DOHH2 (cell line): ENCODE results near the gene LPIN1.
"Not testable (repeated sequence)": the region's sequence is repeated elsewhere in the genome, so short reads cannot be mapped to it uniquely, and the experiment has no call there.

Experiments used
- H3F3A ChIP-seq: fragments of 200-600 bp; sonication (generic), shearing (Covaris generic); 2 replicates; pipeline ENCODE4 v1.6.0; 2016; ENCODE audit warnings: antibody characterized with exemption, mild to moderate bottlenecking; ENCODE audit not compliant: control insufficient read depth, insufficient read depth
- H3K27ac ChIP-seq: fragments of 200-600 bp; sonication (generic); 2 replicates; pipeline ENCODE4 v1.5.1; 2014; ENCODE audit warnings: low read depth, mild to moderate bottlenecking, low read length, moderate library complexity
- H3K27me3 ChIP-seq: fragments of 200-600 bp; sonication (generic); 2 replicates; pipeline ENCODE4 v1.6.1; 2014; ENCODE audit warnings: mild to moderate bottlenecking, low read length, mixed read lengths; ENCODE audit not compliant: control insufficient read depth
- H3K36me3 ChIP-seq: fragments of 200-600 bp; sonication (generic); 2 replicates; pipeline ENCODE4 v1.6.1; 2014; ENCODE audit warnings: mild to moderate bottlenecking, low read length, moderate library complexity, mixed read lengths; ENCODE audit not compliant: control insufficient read depth
- H3K4me1 ChIP-seq: fragments of 200-600 bp; sonication (generic); 2 replicates; pipeline ENCODE4 v1.6.1; 2014; ENCODE audit warnings: mild to moderate bottlenecking, low read length, mixed read lengths; ENCODE audit not compliant: control insufficient read depth
- H3K4me2 ChIP-seq: fragments of 200-600 bp; sonication (generic); 2 replicates; pipeline ENCODE4 v1.6.0; 2014; ENCODE audit warnings: mild to moderate bottlenecking, low read length, moderate library complexity
- H3K4me3 ChIP-seq: fragments of 200-600 bp; sonication (generic); 2 replicates; pipeline ENCODE4 v1.5.1; 2014; ENCODE audit warnings: mild to moderate bottlenecking, low read length, mixed read lengths
- H3K79me2 ChIP-seq: fragments of 200-600 bp; sonication (generic); 2 replicates; pipeline ENCODE4 v1.6.1; 2014; ENCODE audit warnings: mild to moderate bottlenecking, low read length, mixed read lengths; ENCODE audit not compliant: control insufficient read depth
- H3K9me2 ChIP-seq: fragments of 200-600 bp; sonication (generic); replicated peaks from 2 replicates; pipeline ENCODE4 v1.6.1; 2014; ENCODE audit warnings: mild to moderate bottlenecking, low read length, mixed read lengths; ENCODE audit not compliant: control insufficient read depth
- H3K9me3 ChIP-seq: fragments of 200-600 bp; sonication (generic); 2 replicates; pipeline ENCODE4 v1.6.1; 2014; ENCODE audit warnings: antibody characterized with exemption, low read length, mixed read lengths; ENCODE audit not compliant: control insufficient read depth, insufficient read depth
- H4K20me1 ChIP-seq: fragments of 200-600 bp; sonication (generic); 2 replicates; pipeline ENCODE4 v1.6.0; 2014; ENCODE audit warnings: low read depth, mild to moderate bottlenecking, antibody characterized with exemption, low read length, moderate library complexity; ENCODE audit not compliant: control insufficient read depth, insufficient read depth
- CTCF ChIP-seq: fragments of 200-600 bp; sonication (generic); IDR thresholded peaks from one replicate; pipeline ENCODE4 v1.5.1; 2014; ENCODE audit warnings: antibody characterized with exemption, mild to moderate bottlenecking, low read depth, low read length; ENCODE audit not compliant: poor library complexity, severe bottlenecking
- EZH2phosphoT487 ChIP-seq: fragments of 200-600 bp; sonication (generic); IDR thresholded peaks from 2 replicates; pipeline ENCODE4 v1.6.1; 2017; ENCODE audit warnings: borderline replicate concordance, mild to moderate bottlenecking, antibody characterized with exemption, low read length, moderate library complexity, mixed read lengths

LPIN1 gene

DNA sequence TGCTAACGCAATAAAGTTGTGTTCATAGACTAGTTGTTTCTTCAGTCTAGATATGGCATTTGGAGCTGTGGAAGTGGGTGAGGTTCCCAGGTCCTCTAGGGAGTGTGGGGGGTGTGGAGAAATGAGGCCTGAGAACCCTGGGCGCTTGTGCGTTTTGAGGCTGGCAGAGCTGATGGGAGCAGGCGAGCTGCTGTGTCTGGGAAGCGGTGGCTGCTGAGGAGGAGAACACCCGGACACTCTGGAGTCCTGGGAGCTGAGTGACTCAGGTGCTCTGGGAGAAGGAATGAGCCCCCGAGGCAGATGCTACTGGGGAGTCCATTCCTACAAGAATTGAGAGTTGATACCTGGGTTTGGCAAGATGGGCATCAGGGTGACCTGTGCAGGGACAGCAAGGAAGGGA, 67.5 kb downstream of the LPIN1 start:
- Histone ChIP-seq H3K4me2 (no peak overlapping the region), H3K9me2 (no peaks in the 10 kb centered on the region), H3K36me3 (peaks cover 17% of the 10 kb centered on the region), H3K9me3 (no peaks in the 10 kb centered on the region), H3K4me1 (no peaks in the 10 kb centered on the region), H3K4me3 (no peak overlapping the region), H3K79me2 (no peaks in the 10 kb centered on the region), H4K20me1 (no peaks in the 10 kb centered on the region), H3F3A (0 out of 2 replicates have a peak, but pooled peaks cover 2% of the 10 kb centered on the region), H3K27ac (no peak overlapping the region), H3K27me3 (no peaks in the 10 kb centered on the region)
- TF ChIP-seq EZH2phosphoT487 = no peak
- no peak for TF ChIP-seq CTCF

- Histone ChIP-seq H3K27me3 (no peaks in the 10 kb centered on the region), H3K9me3 (no peaks in the 10 kb centered on the region), H3F3A (0 out of 2 replicates have a peak, but pooled peaks cover 2% of the 10 kb centered on the region), H3K79me2 (no peaks in the 10 kb centered on the region), H3K9me2 (no peaks in the 10 kb centered on the region), H3K27ac (no peak overlapping the region), H3K4me3 (no peak overlapping the region), H3K4me2 (no peak overlapping the region), H3K4me1 (no peaks in the 10 kb centered on the region), H4K20me1 (no peaks in the 10 kb centered on the region), H3K36me3 (peaks cover 27% of the 10 kb centered on the region)
- TF ChIP-seq EZH2phosphoT487 (no peak), CTCF (no peak)
Measured at GRCh38 chr2:11814979-11815510, 68.6 kb downstream of the LPIN1 start.

DNA sequence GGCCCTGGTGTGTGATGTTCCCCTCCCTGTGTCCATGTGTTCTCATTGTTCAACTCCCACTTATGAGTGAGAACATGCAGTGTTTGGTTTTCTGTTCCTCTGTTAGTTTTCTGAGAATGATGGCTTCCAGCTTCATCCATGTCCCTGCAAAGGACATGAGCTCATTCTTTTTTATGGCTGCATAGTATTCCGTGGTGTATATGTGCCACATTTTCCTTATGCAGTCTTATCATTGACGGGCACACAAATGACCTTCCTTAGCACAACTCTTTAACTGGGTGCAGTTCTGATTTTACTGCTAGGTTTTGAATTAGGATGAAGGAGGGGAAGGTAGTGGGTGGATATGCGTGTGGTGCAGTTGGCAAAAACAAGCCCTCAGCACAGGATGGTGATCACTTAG, 70.5 kb downstream of the LPIN1 start:
- not testable (repeated sequence) for H4K20me1 ChIP-seq, H3F3A ChIP-seq, H3K27ac ChIP-seq, H3K4me3 ChIP-seq, H3K27me3 ChIP-seq, H3K9me3 ChIP-seq, H3K79me2 ChIP-seq, H3K4me1 ChIP-seq, H3K9me2 ChIP-seq, H3K4me2 ChIP-seq
- peaks cover 34% of the 10 kb centered on the region for H3K36me3 ChIP-seq

DNA sequence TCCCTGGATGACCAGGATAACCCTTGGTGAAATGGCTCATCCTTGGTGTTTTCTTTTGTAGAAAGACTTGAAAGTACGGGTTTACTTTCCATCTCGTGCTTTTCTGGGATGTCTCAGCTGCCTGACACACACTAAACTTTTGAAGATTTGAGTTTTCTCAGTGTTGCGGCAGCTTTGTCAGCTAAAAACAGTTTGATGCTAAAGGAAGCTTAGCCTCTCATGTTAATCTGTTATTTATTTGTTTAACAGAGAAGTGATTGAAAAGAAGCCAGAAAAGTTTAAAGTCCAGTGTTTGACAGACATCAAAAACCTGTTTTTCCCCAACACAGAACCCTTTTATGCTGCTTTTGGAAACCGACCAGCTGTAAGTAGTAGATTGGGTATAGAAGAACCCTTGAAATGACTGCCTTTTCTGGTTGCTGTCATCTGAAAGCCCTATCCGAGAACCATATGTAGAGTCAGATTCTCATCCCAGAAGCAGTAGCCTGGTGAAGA, 72.8 kb downstream of the LPIN1 start:
- no peaks in the 10 kb centered on the region for H4K20me1 ChIP-seq
- H3K9me3 ChIP-seq = no peaks in the 10 kb centered on the region
- H3K4me2 ChIP-seq = no peak overlapping the region
- TF ChIP-seq CTCF (no peak), EZH2phosphoT487 (no peak)
- no peaks in the 10 kb centered on the region for H3K27me3 ChIP-seq
- H3K4me1 ChIP-seq = no peaks in the 10 kb centered on the region
- H3K4me3 ChIP-seq = no peak overlapping the region
- 0 out of 2 replicates have a peak, but pooled peaks cover 2% of the 10 kb centered on the region for H3F3A ChIP-seq
- no peaks in the 10 kb centered on the region for H3K9me2 ChIP-seq
- peaks cover 34% of the 10 kb centered on the region for H3K36me3 ChIP-seq
- no peaks in the 10 kb centered on the region for H3K79me2 ChIP-seq
- H3K27ac ChIP-seq = no peak overlapping the region
